ENCODE results near the gene LOXHD1.

Gene LOXHD1

DNA sequence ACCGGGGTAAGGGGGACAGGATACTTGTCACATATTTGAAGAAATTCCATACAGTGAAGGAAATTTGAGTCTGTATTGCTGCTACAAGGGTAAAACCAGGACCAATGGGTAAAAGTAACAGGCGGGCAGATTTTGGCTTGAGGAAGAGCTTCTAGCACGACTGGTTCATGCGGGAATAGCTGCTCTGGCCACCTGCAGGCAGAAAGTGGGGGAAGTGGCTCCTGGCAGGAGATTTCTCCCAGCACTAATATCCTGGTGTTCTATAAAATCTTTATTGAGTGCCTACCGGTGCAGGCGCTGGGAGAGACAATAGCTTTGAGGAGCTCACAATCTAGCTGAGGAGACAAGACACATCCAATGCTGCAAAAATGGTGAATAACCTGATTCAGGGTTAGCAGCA lies 198.5 kb downstream of the LOXHD1 start:
- no peak for DNase-seq (ENCODE audit: low spot score)
- TF ChIP-seq, protein P1, sequence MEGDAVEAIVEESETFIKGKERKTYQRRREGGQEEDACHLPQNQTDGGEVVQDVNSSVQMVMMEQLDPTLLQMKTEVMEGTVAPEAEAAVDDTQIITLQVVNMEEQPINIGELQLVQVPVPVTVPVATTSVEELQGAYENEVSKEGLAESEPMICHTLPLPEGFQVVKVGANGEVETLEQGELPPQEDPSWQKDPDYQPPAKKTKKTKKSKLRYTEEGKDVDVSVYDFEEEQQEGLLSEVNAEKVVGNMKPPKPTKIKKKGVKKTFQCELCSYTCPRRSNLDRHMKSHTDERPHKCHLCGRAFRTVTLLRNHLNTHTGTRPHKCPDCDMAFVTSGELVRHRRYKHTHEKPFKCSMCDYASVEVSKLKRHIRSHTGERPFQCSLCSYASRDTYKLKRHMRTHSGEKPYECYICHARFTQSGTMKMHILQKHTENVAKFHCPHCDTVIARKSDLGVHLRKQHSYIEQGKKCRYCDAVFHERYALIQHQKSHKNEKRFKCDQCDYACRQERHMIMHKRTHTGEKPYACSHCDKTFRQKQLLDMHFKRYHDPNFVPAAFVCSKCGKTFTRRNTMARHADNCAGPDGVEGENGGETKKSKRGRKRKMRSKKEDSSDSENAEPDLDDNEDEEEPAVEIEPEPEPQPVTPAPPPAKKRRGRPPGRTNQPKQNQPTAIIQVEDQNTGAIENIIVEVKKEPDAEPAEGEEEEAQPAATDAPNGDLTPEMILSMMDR (IDR thresholded peaks at IDR 0.05; ENCODE audit: extremely low read depth, missing control alignments) = no peak

GRCh38 chr18:46456691-46457090 lies 200.3 kb downstream of the LOXHD1 start:
- no peak for DNase-seq (ENCODE audit: low spot score)
- TF ChIP-seq, protein P1 (IDR thresholded peaks at IDR 0.05; ENCODE audit: extremely low read depth, missing control alignments) = no peak

GRCh38 chr18:46452820-46453219 lies 204.2 kb downstream of the LOXHD1 start:
- no peak for DNase-seq (ENCODE audit: low spot score)
- TF ChIP-seq, protein P1 (IDR thresholded peaks at IDR 0.05; ENCODE audit: extremely low read depth, missing control alignments) = no peak

DNA sequence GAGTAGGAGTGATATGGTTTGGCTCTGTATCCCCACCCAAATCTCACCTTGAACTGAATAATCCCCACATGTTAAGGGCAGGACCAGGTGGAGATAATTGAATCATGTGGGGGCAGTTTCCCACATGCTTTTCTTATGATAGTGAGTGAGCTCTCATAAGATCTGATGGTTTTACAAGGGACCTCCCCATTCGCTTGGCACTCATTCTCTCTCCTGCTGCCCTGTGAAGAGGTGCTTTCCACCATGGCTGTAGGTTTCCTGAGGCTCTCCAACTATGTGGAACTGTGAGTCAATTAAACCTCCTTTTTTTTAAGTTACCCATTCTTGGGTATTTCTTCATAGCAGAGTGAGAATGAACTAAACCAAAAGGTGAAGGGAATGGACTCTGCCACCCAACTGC lies 207.5 kb downstream of the LOXHD1 start:
- TF ChIP-seq, protein P1 (IDR thresholded peaks at IDR 0.05; ENCODE audit: extremely low read depth, missing control alignments) = no peak
- DNase-seq (ENCODE audit: low spot score) = no peak

GRCh38 chr18:46449033-46449432 lies 208.0 kb downstream of the LOXHD1 start:
- TF ChIP-seq, protein P1 (IDR thresholded peaks at IDR 0.05; ENCODE audit: extremely low read depth, missing control alignments) = no peak
- no peak for DNase-seq (ENCODE audit: low spot score)

GRCh38 chr18:46448347-46448746 lies 208.7 kb downstream of the LOXHD1 start:
- no peak for DNase-seq (ENCODE audit: low spot score)
- TF ChIP-seq, protein P1 (IDR thresholded peaks at IDR 0.05; ENCODE audit: extremely low read depth, missing control alignments) = no peak

GRCh38 chr18:46447792-46448191 lies 209.2 kb downstream of the LOXHD1 start:
- TF ChIP-seq, protein P1 (IDR thresholded peaks at IDR 0.05; ENCODE audit: extremely low read depth, missing control alignments) = no peak
- no peak for DNase-seq (ENCODE audit: low spot score)

Data from GM20000 (cell line).